C4-2B (cell line): ENCODE data around the gene GALNT1.

Experiments used
- H3K27ac ChIP-seq: fragments of 450-650 bp; 2 replicates; pipeline ENCODE4 v1.5.1; 2017
- ZFX ChIP-seq: fragments of 450-650 bp; IDR thresholded peaks from 2 replicates; pipeline ENCODE4 v1.6.1; 2017
- TF ChIP-seq, protein P1 (sequence below): fragments of 450-650 bp; conservative IDR thresholded peaks from 2 replicates; pipeline ENCODE4 v1.5.1; 2017; ENCODE audit warnings: mild to moderate bottlenecking

GALNT1 gene

DNA sequence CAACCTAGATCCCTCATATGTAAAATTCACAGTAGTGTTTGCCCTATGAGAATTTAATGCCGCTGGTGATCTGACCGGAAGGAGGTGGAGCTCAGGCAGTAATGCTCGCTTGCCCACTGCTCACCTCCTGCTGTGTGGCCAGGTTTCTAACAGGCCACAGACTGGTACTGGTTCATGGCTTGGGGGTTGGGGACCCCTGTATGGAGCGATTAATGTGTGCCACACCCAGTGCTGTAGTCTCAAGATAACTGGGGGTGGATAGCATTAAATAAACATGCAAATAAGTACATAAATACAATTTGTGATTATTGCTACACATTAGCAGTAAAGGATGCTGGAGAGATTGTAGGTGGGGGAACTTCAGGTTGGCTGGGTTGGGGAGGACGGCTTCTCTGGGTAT is 3.2 kb downstream of the GALNT1 start:
- TF ChIP-seq, protein P1, sequence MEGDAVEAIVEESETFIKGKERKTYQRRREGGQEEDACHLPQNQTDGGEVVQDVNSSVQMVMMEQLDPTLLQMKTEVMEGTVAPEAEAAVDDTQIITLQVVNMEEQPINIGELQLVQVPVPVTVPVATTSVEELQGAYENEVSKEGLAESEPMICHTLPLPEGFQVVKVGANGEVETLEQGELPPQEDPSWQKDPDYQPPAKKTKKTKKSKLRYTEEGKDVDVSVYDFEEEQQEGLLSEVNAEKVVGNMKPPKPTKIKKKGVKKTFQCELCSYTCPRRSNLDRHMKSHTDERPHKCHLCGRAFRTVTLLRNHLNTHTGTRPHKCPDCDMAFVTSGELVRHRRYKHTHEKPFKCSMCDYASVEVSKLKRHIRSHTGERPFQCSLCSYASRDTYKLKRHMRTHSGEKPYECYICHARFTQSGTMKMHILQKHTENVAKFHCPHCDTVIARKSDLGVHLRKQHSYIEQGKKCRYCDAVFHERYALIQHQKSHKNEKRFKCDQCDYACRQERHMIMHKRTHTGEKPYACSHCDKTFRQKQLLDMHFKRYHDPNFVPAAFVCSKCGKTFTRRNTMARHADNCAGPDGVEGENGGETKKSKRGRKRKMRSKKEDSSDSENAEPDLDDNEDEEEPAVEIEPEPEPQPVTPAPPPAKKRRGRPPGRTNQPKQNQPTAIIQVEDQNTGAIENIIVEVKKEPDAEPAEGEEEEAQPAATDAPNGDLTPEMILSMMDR: no peak
- TF ChIP-seq ZFX: no peak
- no peak overlapping the region for H3K27ac ChIP-seq

DNA sequence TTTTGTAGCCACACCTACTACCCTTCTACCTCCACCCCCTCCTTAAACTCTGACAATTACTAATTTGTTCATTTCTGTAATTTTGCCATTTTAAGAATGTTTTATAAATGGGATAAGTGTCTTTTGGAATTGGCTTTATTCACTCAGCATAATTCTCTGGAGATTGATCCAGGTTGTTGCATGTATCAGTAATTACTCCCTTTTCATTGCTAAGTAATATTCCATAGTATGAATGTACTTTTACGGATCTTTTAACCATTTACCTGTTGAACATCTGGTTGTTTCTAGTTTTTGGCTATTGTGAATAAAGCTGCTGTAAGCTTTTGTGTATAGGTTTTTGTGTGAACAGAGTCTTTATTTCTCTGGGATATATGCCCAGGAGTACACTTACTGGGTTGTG is 4.1 kb downstream of the GALNT1 start:
- no peak for TF ChIP-seq ZFX
- TF ChIP-seq, protein P1: no peak
- H3K27ac ChIP-seq: no peak overlapping the region

DNA sequence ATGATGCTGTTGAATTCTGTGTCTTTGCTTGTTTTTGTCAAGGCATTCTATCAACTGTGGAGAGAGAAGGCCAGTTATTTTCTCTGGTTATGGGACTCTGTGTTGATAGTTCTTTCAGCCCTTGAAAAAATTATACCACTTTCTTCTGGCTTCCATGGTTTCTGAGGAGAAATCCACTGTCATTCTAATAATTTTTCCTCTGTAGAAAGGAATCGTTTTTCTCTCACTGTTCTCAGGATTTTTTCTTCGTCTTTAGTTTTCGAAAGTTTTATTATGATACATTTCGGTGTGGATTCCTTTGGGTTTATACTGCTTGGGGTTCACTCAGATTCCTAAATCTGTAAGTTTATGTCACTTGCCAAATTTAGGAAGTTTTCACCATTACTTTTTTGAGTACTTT is 6.6 kb downstream of the GALNT1 start:
- no peak overlapping the region for H3K27ac ChIP-seq
- TF ChIP-seq ZFX: no peak
- TF ChIP-seq, protein P1: no peak

DNA sequence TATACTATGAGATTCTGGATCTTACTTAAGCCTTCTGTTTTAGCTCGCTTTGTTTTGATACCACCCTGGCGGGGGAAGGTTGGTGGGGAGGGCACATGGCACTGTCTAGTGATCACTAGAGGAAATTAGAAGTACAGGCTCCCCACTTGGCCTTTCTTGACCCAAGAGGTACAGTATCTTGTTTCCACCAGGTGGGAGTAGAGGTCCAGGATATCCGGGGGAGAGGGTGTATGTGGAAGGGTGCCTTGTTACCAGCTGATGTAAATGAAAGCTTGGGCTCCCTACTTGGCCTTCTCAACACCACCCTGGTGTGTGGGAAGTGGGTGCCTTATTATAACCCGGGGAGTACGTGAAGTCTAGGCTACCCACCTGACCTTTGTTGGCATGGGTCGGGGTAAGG is 7.5 kb downstream of the GALNT1 start:
- TF ChIP-seq, protein P1: no peak
- no peak for TF ChIP-seq ZFX
- no peak overlapping the region for H3K27ac ChIP-seq

DNA sequence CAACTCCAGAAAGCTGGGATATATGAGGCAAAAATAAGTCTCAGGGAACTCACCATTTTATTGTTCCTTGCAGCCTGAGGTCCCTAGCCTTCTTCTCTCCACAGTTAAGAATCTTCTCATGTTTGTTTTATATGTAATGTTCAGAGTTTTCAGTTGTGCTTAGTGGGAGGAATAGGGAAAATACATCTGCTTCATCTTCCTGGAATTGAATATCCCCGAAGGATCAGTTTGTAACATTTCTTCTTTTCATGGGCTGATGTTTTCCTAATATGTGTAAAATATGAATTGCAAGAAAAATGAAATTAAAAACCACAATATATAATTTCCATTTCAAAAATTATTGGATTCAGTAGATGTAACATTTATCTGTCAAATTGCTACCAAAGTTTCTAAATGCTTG is 8.0 kb downstream of the GALNT1 start:
- TF ChIP-seq, protein P1: no peak
- TF ChIP-seq ZFX: no peak
- no peak overlapping the region for H3K27ac ChIP-seq

DNA sequence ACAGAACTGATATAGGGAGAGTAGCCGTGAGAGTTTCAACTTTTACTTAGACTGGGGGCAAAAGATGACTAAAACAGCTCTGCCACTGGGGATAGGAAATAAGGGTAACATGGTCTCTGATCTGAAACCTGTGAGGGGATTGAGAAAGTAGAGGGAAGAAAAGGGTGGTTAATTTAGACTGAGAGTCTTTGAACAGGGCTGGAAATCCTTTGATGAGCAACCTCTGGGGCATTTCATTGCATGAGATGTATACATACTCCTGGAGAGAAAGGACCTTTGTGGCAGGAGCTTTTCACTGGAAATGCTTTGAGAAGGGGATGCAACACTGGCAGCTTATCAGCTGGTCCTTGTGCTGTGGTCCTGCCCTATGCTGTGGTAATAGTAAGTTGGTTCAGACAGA is 9.4 kb downstream of the GALNT1 start:
- no peak overlapping the region for H3K27ac ChIP-seq
- TF ChIP-seq, protein P1: no peak
- TF ChIP-seq ZFX: no peak

DNA sequence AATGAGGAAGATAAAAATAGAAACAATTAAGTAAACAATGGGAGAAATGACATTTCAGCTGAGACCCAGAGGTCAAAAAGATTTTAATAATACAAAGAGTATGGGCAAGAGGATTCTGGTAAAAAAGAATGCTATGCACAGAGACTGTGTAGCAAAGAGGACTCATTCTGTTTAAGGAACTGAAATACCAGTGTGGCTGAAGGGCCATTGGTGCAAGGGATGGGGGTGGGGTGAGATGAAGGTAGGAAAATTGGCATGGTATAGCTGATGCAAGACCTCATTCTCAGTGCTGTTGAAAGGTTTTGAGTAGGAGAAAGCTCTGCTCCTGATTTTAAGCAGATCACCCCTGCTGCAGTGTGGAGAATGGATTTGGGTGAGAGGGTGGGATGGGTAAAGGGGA is 10.8 kb downstream of the GALNT1 start:
- no peak for TF ChIP-seq ZFX
- TF ChIP-seq, protein P1: no peak

DNA sequence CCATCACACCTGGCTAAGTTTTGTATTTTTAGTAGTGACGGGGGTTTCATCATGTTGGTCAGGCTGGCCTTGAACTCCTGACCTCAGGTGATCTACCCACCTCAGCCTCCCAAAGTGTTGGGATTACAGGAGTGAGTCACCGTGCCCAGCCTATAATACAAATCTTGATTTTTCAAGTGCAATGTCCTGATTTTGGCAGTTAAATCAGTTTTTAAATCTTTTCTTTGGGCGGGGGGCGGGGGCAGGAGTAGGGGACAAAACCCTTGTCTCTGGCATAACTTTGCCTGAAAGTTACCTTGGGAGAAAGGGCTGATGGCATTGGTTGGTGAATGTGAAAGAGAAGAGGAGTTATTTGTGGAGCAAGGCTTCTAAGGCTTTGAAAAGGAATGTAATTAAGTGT is 12.3 kb downstream of the GALNT1 start:
- no peak for TF ChIP-seq ZFX
- TF ChIP-seq, protein P1: no peak
- no peak overlapping the region for H3K27ac ChIP-seq

More for the DNA sequence above, 10.8 kb downstream of the GALNT1 start:
- no peak overlapping the region for H3K27ac ChIP-seq
